GM19452 (cell line): ENCODE data around the gene C19orf38.
"Not testable (repeated sequence)": the region's sequence is repeated elsewhere in the genome, so short reads cannot be mapped to it uniquely, and the experiment has no call there.

Source experiments
- ATAC-seq: cut with Tn5 transposase; IDR thresholded peaks from one replicate; pipeline ENCODE4 v1.9.1; 2021; ENCODE audit not compliant: unreplicated experiment

C19orf38 gene

GRCh38 chr19:10820173-10820572 is 28.0 kb upstream of the C19orf38 start:
- no peak for ATAC-seq

- no peak for ATAC-seq
These were observed 24.5 kb upstream of the C19orf38 start for GRCh38 chr19:10823690-10824089.

- no peak for ATAC-seq
These were observed 22.0 kb upstream of the C19orf38 start for GRCh38 chr19:10826231-10826630.

GRCh38 chr19:10826846-10827245 is 21.4 kb upstream of the C19orf38 start:
- ATAC-seq: no peak

GRCh38 chr19:10828981-10829821 is 19.0 kb upstream of the C19orf38 start:
- no peak for ATAC-seq

- ATAC-seq: no peak
These were observed 18.2 kb upstream of the C19orf38 start for GRCh38 chr19:10829967-10830366.

GRCh38 chr19:10830370-10830769 is 17.8 kb upstream of the C19orf38 start:
- no peak for ATAC-seq

GRCh38 chr19:10830931-10831779 is 17.1 kb upstream of the C19orf38 start:
- no peak for ATAC-seq

- no peak for ATAC-seq
These were observed 16.0 kb upstream of the C19orf38 start for GRCh38 chr19:10831987-10832938.

- no peak for ATAC-seq
These were observed 15.3 kb upstream of the C19orf38 start for GRCh38 chr19:10832939-10833296.

- no peak for ATAC-seq
These were observed 13.0 kb upstream of the C19orf38 start for GRCh38 chr19:10835089-10835753.

GRCh38 chr19:10835754-10836478 is 12.3 kb upstream of the C19orf38 start, which contains the start of gene TMED1:
Gene TMED1, minus strand, starts transcription at chr19:10836212. Its CDS starts 21 bp downstream, at chr19:10836191.
- peak; percentile 70 for ATAC-seq

- peak; percentile 29 for ATAC-seq
These were observed 11.5 kb upstream of the C19orf38 start for GRCh38 chr19:10836479-10837330.

- ATAC-seq: not testable (repeated sequence)
These were observed 10.6 kb upstream of the C19orf38 start for GRCh38 chr19:10837649-10838048.

- ATAC-seq: no peak
These were observed 9.8 kb upstream of the C19orf38 start for GRCh38 chr19:10838377-10838776.

GRCh38 chr19:10839114-10840050 is 8.8 kb upstream of the C19orf38 start:
- ATAC-seq: no peak

GRCh38 chr19:10842788-10843187 is 5.4 kb upstream of the C19orf38 start:
- no peak for ATAC-seq
